GM18511 (cell line): ENCODE data around the gene PDLIM1.
"Not testable (repeated sequence)": the region's sequence is repeated elsewhere in the genome, so short reads cannot be mapped to it uniquely, and the experiment has no call there.

Experiments
- ATAC-seq: cut with Tn5 transposase; IDR thresholded peaks from one replicate; pipeline ENCODE4 v1.9.1; 2021; ENCODE audit warnings: mild to moderate bottlenecking, moderate library complexity; ENCODE audit not compliant: unreplicated experiment

Gene PDLIM1

DNA sequence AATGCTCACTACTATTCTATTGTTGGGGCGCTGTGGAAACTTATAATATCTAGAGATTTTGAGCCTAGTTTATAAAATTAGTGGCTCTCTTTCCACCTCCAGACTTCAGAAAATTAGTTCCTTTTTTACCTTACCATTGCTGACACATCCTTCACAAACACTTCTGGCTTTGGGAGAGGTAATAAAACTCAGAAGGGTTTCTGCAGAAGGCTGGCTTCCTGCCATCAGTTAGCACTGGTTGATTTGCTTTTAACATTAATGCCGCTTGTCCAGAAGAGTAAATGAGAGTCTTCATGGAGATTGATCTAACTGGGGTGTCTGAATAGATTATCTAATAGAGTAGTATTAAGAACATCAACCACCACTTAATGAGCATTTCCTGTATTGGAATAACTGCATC is 76.4 kb downstream of the PDLIM1 start:
- ATAC-seq, result peak; percentile 8

DNA sequence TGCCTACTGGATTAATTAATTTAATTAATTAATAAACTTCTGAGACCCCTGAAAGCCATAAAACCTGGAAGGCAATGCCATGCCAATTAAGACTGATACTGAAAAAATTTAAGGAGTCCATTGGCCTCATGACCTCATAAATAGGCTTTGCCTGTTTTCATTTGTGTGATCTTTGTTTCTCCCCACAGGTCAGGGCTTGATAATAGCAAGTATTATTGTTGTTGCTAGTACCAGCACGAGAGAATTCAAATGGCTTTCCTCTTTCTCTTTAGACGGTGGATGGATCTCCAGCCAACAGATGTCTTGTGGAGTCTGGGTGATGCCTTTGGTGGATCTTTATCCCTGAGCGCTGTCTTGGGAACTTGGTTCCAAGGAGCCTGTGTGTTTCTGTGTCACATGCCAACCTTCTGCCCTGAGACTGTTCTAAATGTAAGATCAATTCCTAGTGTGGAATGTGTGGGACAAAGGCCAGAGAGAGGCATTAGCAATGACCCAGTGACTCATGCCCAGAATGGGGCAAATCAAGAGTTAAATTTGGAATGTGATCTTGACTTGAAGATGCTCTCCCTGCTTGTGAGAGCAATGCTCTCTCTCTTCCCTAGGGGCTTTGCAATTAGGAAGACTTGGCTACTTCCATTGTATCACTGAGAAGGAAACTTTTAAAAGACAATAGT is 79.1 kb downstream of the PDLIM1 start:
- ATAC-seq, result no peak

DNA sequence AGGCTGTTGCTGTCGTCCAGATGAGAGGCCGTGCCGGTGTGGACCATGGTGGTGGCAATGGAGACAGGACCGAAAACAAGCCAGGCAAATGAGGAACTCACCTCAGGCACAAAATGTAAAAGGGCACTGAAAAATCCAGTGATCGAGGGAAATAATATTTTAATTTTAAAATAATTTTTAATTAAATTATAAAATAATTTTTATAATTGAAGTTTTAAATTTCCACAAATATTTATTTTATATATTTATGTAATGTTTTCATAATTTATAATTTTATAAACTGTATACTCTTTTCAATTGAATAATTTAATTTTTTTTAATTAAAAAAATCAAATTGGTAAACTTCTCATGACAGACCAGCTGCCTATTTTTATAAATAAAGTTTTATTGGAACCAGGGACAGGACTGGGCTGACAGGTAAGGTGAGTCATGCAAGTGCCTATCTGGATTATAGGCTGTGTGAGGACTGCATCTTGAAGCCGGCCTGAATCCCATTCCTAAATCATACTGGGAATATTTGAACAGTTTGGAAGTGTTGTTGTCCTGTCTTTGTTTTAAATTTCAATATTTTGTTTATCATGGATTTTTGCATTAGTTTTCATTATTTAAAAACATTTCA is 81.2 kb downstream of the PDLIM1 start:
- ATAC-seq, result no peak

DNA sequence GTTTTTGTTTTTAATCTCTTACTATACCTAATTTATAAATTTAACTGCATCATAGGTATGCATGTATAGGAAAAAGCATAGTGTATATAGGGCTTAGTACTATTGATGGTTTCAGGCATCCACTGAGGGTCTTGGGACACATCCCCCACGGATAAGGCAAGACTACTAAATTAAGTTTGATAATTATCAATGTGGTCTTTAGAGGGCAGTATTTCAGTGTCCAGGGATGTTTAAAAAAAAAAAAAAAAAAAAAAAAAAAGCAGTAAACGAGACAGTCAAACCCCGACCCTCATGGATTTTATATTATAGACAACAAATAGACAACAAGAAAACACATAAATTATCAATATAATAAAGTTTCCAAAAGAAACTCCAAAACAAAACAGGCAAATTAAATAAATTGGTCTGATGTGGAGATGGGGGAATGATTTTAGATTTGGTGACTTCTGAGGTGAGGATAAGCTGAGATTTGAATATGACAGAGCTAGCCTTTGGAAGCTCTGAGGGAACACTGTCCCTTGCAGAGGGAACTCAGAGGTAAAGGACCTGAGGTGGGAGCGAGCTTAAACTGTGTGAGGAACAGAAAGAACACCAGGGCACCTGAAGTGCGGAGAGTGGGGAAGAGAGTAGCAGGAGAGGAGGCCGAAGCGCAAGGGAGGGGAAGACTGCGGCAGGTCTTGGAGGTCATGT is 82.0 kb downstream of the PDLIM1 start:
- ATAC-seq, result no peak

DNA sequence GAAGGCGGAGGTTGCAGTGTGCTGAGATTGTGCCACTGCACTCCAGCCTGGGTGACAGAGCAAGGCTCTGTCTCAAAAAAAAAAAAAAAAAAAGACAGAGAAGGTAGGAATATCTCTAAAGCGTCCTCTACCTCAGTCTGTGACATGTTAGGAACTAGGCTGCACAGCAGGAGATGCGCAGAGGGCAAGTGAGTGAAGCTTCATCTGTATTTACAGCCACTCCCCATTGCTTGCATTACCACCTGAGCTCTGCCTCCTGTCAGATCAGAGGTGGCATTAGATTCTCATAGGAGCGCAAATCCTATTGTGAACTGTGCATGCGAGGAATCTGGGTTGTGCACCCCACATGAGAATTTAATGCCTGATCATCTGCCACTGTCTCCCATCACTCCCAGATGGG is 87.9 kb downstream of the PDLIM1 start:
- not testable (repeated sequence) for ATAC-seq

DNA sequence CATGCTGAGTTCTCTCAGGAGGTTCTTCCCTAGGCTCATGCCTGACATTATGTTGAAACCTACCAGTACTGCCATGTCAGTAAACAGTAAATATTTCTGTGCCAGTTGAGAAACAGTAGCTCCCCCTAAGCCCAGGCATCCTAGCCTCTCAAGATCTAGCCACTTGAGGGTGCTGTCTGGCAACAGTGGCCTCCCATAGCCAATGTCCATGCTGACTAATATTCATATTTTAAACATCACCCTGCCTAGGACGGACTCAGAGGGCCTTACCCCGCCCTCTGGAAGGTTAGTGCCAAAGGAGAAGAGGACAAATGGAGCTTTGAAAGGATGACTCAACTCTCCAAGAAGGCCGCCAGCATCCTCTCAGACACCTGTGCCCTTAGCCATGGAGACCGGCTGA is 89.1 kb downstream of the PDLIM1 start:
- ATAC-seq, result no peak

DNA sequence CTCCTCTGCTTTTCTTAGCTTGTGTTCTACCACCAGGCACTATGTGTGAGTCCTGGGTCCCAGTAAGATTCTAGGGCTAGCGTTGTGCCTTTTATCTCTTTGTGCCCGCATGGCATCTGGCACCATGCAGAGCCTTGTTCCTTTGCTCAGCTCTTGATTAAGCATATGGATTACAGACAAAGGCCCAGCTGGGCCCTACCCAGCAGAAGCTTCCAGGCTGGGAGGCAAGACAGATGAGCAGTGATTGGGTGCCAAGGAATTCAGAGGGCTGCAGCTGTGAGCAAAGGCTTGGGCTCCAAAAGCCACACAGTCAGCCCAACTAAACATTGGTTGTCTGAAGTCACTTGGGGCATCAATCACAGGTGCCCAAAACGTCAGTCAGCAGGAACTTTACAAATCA is 94.8 kb downstream of the PDLIM1 start:
- ATAC-seq, result no peak

DNA sequence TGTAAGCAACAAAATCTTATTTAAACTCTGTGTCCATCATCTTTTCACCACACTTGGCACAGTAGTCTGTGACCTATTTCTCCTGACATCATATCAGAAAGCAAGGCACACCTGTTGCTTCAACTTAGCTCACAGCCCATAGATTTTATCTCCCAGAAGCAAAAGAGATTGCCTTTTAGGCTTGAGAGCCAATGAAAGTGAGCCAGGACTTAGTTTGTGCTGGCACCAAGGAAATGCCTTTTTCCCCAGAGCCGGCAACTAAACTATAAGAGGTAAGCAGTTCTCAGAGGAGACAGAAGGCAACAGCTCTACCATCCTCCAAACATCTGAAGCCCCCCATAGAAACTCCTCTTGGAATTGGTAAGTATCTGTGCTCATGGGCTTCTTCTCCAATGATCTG is 96.9 kb downstream of the PDLIM1 start, which contains the start of gene ACSM6:
Gene ACSM6 (plus strand): TSS at position 295 of the 400 bp plus-strand sequence. CDS start 248 bp downstream, outside the sequence.
- no peak for ATAC-seq

DNA sequence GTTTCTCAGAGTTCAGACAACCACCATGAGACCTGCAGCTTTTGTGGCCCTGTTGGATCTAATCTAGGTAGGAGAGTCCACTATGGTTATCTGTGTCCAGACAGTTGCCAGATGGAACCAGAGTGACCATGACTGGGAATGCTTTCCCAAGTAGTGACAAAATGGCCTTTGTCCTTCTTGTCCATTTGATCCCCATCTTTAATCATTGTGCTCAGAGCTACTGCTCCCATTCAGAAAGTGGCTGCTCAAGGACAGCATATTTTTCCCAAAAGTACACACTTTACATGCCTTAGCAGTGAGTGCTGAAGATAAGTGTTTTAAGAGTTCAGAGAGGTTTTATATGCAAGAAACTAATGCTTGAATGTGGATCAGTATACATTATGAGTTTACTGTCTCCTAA is 102.2 kb downstream of the PDLIM1 start:
- ATAC-seq, result no peak

DNA sequence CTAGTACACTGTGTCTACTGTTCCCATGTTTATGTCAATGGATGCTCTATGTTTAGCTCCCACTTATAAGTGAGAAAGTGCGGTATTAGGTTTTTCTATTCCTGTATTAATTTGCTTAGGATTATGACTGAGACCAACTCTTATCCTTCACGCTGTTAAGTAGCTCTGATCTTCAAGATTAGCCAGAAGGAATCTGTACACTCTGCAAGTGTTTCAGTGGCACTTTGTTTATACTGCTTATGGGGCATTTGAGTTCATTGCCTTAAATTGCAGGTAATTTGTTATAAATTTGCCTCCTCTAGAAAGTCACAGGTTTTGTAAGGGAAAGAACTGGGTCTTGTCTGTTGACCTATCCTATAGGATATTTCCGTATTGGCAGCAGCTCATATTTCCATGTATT is 103.2 kb downstream of the PDLIM1 start:
- ATAC-seq, result no peak
